Esophagus squamous epithelium (tissue), 5 donors: ENCODE data around the gene RIOK3. TPM values are rescaled to one million over a fixed set of nuclear protein-coding genes. Genes with fewer than 3 reads are reported as not detected.
"Not testable (repeated sequence)": the region's sequence is repeated elsewhere in the genome, so short reads cannot be mapped to it uniquely, and the experiment has no call there.

Experiments
- DNase-seq: peaks from one replicate; lab custom pipeline; 2025; lab: John Stamatoyannopoulos, UW
- H3K27ac ChIP-seq, 4 donors: fragments of 200-600 bp; sonication (generic); one replicate each; pipeline ENCODE4 v1.5.1; 2016 to 2019; ENCODE audit warnings: mild to moderate bottlenecking in 1 of 4
- H3K27me3 ChIP-seq, 4 donors: fragments of 200-600 bp; sonication (generic); 1 replicate in 3 of 4; 2 replicates in 1 of 4; pipeline versions ENCODE4 v1.5.1 to v1.6.0; 2017 to 2021; ENCODE audit warnings: antibody characterized with exemption in 1 of 4
- H3K36me3 ChIP-seq, 3 donors: fragments of 200-600 bp; sonication (generic); one replicate each; pipeline ENCODE4 v1.5.1; 2016 to 2019
- H3K4me1 ChIP-seq, 3 donors: fragments of 200-600 bp; sonication (generic); one replicate each; pipeline ENCODE4 v1.5.1; 2017 to 2019
- H3K4me3 ChIP-seq, 4 donors: fragments of 200-600 bp; sonication (generic); 1 replicate in 3 of 4; 2 replicates in 1 of 4; pipeline ENCODE4 v1.5.1; 2016 to 2019; ENCODE audit warnings: mild to moderate bottlenecking in 2 of 4, moderate library complexity in 1 of 4
- H3K9me3 ChIP-seq, 3 donors: fragments of 200-600 bp; sonication (generic); one replicate each; pipeline ENCODE4 v1.5.1; 2016 to 2019
- POLR2A ChIP-seq, 4 donors: fragments of 450-650 bp; IDR thresholded peaks; one replicate each; pipeline ENCODE4 v1.6.1; 2017; ENCODE audit warnings: antibody characterized with exemption in 4 of 4, mild to moderate bottlenecking in 4 of 4, moderate library complexity in 3 of 4
- WGBS, 2 donors: methylation state at CpG; one replicate each; pipeline ENCODE4 v1.1.5; 2018; 5-methylcytosine and 5-hydroxymethylcytosine counted together
- intact Hi-C: fragments of 100-400 bp; cut with DNase I; formaldehyde crosslinking; loops from one replicate; pipeline ENCODE4 v1.15.0; 2022
- total RNA-seq, 4 donors: library from RNA; depleted of rRNA; stranded (reverse); fragments of >200 nt; gene quantifications; one replicate each; pipeline ENCODE4 v1.1.0, GENCODE V29; 2016
- TF ChIP-seq, protein P1 (sequence below), 6 experiments: fragments of 450-650 bp in 4 of 6; fragments of 200-600 bp in 2 of 6; sonication (generic) in 2 of 6; IDR thresholded peaks; one replicate each; pipeline ENCODE4 v1.5.1; 2016 to 2019; ENCODE audit warnings: antibody characterized with exemption in 6 of 6, mild to moderate bottlenecking in 4 of 6, moderate library complexity in 4 of 6
- donor health status: DM: yes; HTN: yes; CAD: no.

RIOK3 gene
- total RNA-seq, 4 donors from 2014 or later: 58.4 to 140 (median 84.4) TPM

GRCh38 chr18:23503963-23504344 lies 50.9 kb downstream of the RIOK3 start:
- peak overlapping the region; percentile 67 to 95 (median 85) for H3K4me3 ChIP-seq
- H3K36me3 ChIP-seq: peaks cover 0 to 28% (median 0%) of the 10 kb centered on the region in 3 donors
- no peaks in the 10 kb centered on the region for H3K9me3 ChIP-seq
- peaks cover 9 to 43% (median 19%) of the 10 kb centered on the region in 3 donors for H3K4me1 ChIP-seq
- H3K27me3 ChIP-seq: no peaks in the 10 kb centered on the region
- no peak for DNase-seq
- peak overlapping the region; percentile 85 to 96 (median 93) for H3K27ac ChIP-seq
- intact Hi-C loops: no loop called here
- WGBS, 2 donors: 1 to 6% methylated on average over 18 to 20 of the region's 21 CpGs
- TF ChIP-seq, protein P1, sequence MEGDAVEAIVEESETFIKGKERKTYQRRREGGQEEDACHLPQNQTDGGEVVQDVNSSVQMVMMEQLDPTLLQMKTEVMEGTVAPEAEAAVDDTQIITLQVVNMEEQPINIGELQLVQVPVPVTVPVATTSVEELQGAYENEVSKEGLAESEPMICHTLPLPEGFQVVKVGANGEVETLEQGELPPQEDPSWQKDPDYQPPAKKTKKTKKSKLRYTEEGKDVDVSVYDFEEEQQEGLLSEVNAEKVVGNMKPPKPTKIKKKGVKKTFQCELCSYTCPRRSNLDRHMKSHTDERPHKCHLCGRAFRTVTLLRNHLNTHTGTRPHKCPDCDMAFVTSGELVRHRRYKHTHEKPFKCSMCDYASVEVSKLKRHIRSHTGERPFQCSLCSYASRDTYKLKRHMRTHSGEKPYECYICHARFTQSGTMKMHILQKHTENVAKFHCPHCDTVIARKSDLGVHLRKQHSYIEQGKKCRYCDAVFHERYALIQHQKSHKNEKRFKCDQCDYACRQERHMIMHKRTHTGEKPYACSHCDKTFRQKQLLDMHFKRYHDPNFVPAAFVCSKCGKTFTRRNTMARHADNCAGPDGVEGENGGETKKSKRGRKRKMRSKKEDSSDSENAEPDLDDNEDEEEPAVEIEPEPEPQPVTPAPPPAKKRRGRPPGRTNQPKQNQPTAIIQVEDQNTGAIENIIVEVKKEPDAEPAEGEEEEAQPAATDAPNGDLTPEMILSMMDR (IDR thresholded peaks at IDR 0.05): no peak
- TF ChIP-seq POLR2A (IDR thresholded peaks at IDR 0.05): no peak

- peak overlapping the region in 3 of 4 donors; percentile 85 to 94 (median 92) for H3K27ac ChIP-seq
- 70 to 72% methylated on average over 3 of the region's 3 CpGs for WGBS, 2 donors
- TF ChIP-seq, protein P1 (IDR thresholded peaks at IDR 0.05): no peak
- TF ChIP-seq POLR2A (IDR thresholded peaks at IDR 0.05): no peak
- no peak for DNase-seq
- no peaks in the 10 kb centered on the region for H3K9me3 ChIP-seq
- H3K27me3 ChIP-seq: no peaks in the 10 kb centered on the region
- peaks cover 0 to 35% (median 0%) of the 10 kb centered on the region in 3 donors for H3K36me3 ChIP-seq
- peak overlapping the region; percentile 67 to 95 (median 85) for H3K4me3 ChIP-seq
- intact Hi-C loops: no loop called here
- peaks cover 9 to 38% (median 18%) of the 10 kb centered on the region in 3 donors for H3K4me1 ChIP-seq
Measured at GRCh38 chr18:23504720-23505119, 51.6 kb downstream of the RIOK3 start.

- intact Hi-C loops: no loop called here
- Histone ChIP-seq H3K9me3 (no peaks in the 10 kb centered on the region), H3K4me1 (peaks cover 9 to 38% (median 18%) of the 10 kb centered on the region in 3 donors), H3K36me3 (peaks cover 0 to 52% (median 9%) of the 10 kb centered on the region in 3 donors), H3K27ac (no peak overlapping the region), H3K4me3 (no peak overlapping the region), H3K27me3 (no peaks in the 10 kb centered on the region)
- TF ChIP-seq, protein P1 (IDR thresholded peaks at IDR 0.05): no peak
- TF ChIP-seq POLR2A (IDR thresholded peaks at IDR 0.05): no peak
- WGBS, 2 donors: 92 to 93% methylated on average over 6 of the region's 6 CpGs
- no peak for DNase-seq
Measured at GRCh38 chr18:23506393-23506792, 53.3 kb downstream of the RIOK3 start.

GRCh38 chr18:23510923-23511322 lies 57.8 kb downstream of the RIOK3 start:
- H3K9me3 ChIP-seq, H3K4me3 ChIP-seq, H3K27ac ChIP-seq, DNase-seq, H3K27me3 ChIP-seq, intact Hi-C loops: not testable (repeated sequence)
- 91 to 95% methylated on average over 2 of the region's 2 CpGs for WGBS, 2 donors
- peaks cover 0 to 24% (median 3%) of the 10 kb centered on the region in 3 donors for H3K4me1 ChIP-seq
- H3K36me3 ChIP-seq: peaks cover 0 to 83% (median 9%) of the 10 kb centered on the region in 3 donors

- H3K4me3 ChIP-seq, intact Hi-C loops, H3K9me3 ChIP-seq, DNase-seq, H3K27me3 ChIP-seq: not testable (repeated sequence)
- peaks cover 0 to 86% (median 9%) of the 10 kb centered on the region in 3 donors for H3K36me3 ChIP-seq
- 76 to 79% methylated on average over 7 of the region's 7 CpGs for WGBS, 2 donors
- peaks cover 0 to 24% (median 3%) of the 10 kb centered on the region in 3 donors for H3K4me1 ChIP-seq
- peak overlapping the region in 1 of 4 donors; percentile 22 for H3K27ac ChIP-seq
Measured at GRCh38 chr18:23512216-23512615, 59.1 kb downstream of the RIOK3 start.

GRCh38 chr18:23512641-23513040 lies 59.6 kb downstream of the RIOK3 start:
- no peak for TF ChIP-seq POLR2A (IDR thresholded peaks at IDR 0.05)
- TF ChIP-seq, protein P1 (IDR thresholded peaks at IDR 0.05): no peak
- WGBS, 2 donors: 86 to 87% methylated on average over 1 of the region's 1 CpG
- Histone ChIP-seq H3K9me3 (no peaks in the 10 kb centered on the region), H3K36me3 (peaks cover 0 to 86% (median 10%) of the 10 kb centered on the region in 3 donors), H3K27me3 (no peaks in the 10 kb centered on the region), H3K27ac (peak overlapping the region in 1 of 4 donors; percentile 22), H3K4me1 (peaks cover 0 to 21% (median 3%) of the 10 kb centered on the region in 3 donors), H3K4me3 (no peak overlapping the region)
- no peak for DNase-seq
- intact Hi-C loops: no loop called here
